H1 (cell line): ENCODE measurements around the gene CHRM4. TPM values are rescaled to one million over a fixed set of nuclear protein-coding genes. Genes with fewer than 3 reads are reported as not detected.

Source experiments
- CTCF ChIA-PET: fragments of 300-600 bp; sonication (Branson Sonifier 250); formaldehyde crosslinking; loops from one replicate; lab custom pipeline; 2021; ENCODE audit not compliant: partially characterized antibody; lab: Charles Lee
- POLR2A ChIA-PET: fragments of 300-600 bp; sonication (Branson Sonifier 250); formaldehyde crosslinking; loops from one replicate; lab custom pipeline; 2021; ENCODE audit warnings: inconsistent platforms; ENCODE audit not compliant: partially characterized antibody; lab: Charles Lee
- DNase-seq, 2 experiments: peaks; one replicate each; pipeline versions ENCODE4 v3.0.0 to v3.0.0-alpha.2; 2010 to 2022; ENCODE audit warnings: low spot score in 2 of 2, low read depth in 1 of 2, mixed read lengths in 1 of 2
- FAIRE-seq: peaks from 2 replicates; lab custom pipeline; 2011; peaks lifted over from hg19 to GRCh38; lab: Jason Lieb, UNC
- H2AFZ ChIP-seq: 2 replicates; pipeline ENCODE4 v1.8.1; 2012; ENCODE audit warnings: low read length, inconsistent platforms
- H2AK5ac ChIP-seq: 2 replicates; pipeline ENCODE4 v1.6.1; 2013; ENCODE audit warnings: low read depth, low read length
- H2BK120ac ChIP-seq: replicated peaks from 2 replicates; pipeline ENCODE3; 2013; ENCODE audit warnings: low read depth, low read length, inconsistent platforms
- H2BK12ac ChIP-seq: 2 replicates; pipeline ENCODE4 v1.6.1; 2013; ENCODE audit warnings: low read depth, low read length
- H2BK15ac ChIP-seq: 2 replicates; pipeline ENCODE4 v1.6.1; 2013; ENCODE audit warnings: low read length
- H2BK20ac ChIP-seq: 2 replicates; pipeline ENCODE4 v1.6.1; 2013; ENCODE audit warnings: low read length
- H2BK5ac ChIP-seq: 2 replicates; pipeline ENCODE4 v1.6.1; 2013; ENCODE audit warnings: low read depth, low read length
- H3K14ac ChIP-seq: 2 replicates; pipeline ENCODE4 v1.6.1; 2013; ENCODE audit warnings: inconsistent platforms; ENCODE audit not compliant: insufficient read length
- H3K18ac ChIP-seq: 2 replicates; pipeline ENCODE4 v1.6.1; 2013; ENCODE audit warnings: low read length; ENCODE audit errors: extremely low read depth
- H3K23ac ChIP-seq: 2 replicates; pipeline ENCODE4 v1.6.1; 2013; ENCODE audit warnings: inconsistent platforms; ENCODE audit not compliant: insufficient read length
- H3K23me2 ChIP-seq: 2 replicates; pipeline ENCODE4 v1.6.1; 2013; ENCODE audit warnings: low read depth, low read length
- H3K27ac ChIP-seq: 2 replicates; pipeline ENCODE4 v1.6.1; 2011; ENCODE audit warnings: low read depth, low read length, inconsistent platforms
- H3K27me3 ChIP-seq, 4 experiments: replicated peaks in 1 of 4; 1 replicate in 1 of 4; 2 replicates in 3 of 4; pipeline versions ENCODE4 v1.6.1 to v1.8.1; 2011 to 2013; ENCODE audit warnings: low read length in 3 of 4, mild to moderate bottlenecking in 3 of 4, inconsistent platforms in 2 of 4, mixed read lengths in 2 of 4, moderate library complexity in 1 of 4; ENCODE audit not compliant: control insufficient read depth in 3 of 4, insufficient read depth in 3 of 4; ENCODE audit errors: extremely low read depth in 1 of 4
- H3K36me3 ChIP-seq, 4 experiments: 2 replicates each; pipeline versions ENCODE4 v1.6.1 to v1.8.1; 2011 to 2013; ENCODE audit warnings: mild to moderate bottlenecking in 4 of 4, low read length in 3 of 4, moderate library complexity in 2 of 4, control low read depth in 1 of 4, inconsistent platforms in 1 of 4; ENCODE audit not compliant: insufficient read depth in 4 of 4, control insufficient read depth in 2 of 4
- H3K4ac ChIP-seq: replicated peaks from 2 replicates; pipeline ENCODE3; 2013; ENCODE audit warnings: low read length, low read depth, mixed read lengths, inconsistent platforms; ENCODE audit not compliant: insufficient read length
- H3K4me1 ChIP-seq, 4 experiments: replicated peaks in 1 of 4; 1 replicate in 1 of 4; 2 replicates in 3 of 4; pipeline versions ENCODE4 v1.6.1 to v1.8.1; 2011 to 2013; ENCODE audit warnings: low read length in 3 of 4, inconsistent platforms in 2 of 4, mixed read lengths in 1 of 4; ENCODE audit not compliant: insufficient read depth in 4 of 4, control insufficient read depth in 3 of 4
- H3K4me2 ChIP-seq, 2 experiments: 2 replicates each; pipeline versions ENCODE4 v1.6.1 to v1.8.1; 2011 to 2013; ENCODE audit warnings: low read depth in 2 of 2, low read length in 2 of 2, control low read depth in 1 of 2, inconsistent platforms in 1 of 2, mild to moderate bottlenecking in 1 of 2; ENCODE audit not compliant: insufficient read depth in 1 of 2
- H3K4me3 ChIP-seq, 4 experiments: fragments of 200-600, 300-600 bp in 1 of 4; sonication (generic), shearing (Covaris generic), sonication (Bioruptor Twin) in 1 of 4; 2 replicates each; pipeline versions ENCODE4 v1.5.1 to v1.8.1; 2011 to 2016; ENCODE audit warnings: low read length in 4 of 4, low read depth in 3 of 4, control low read depth in 2 of 4, inconsistent platforms in 2 of 4, mild to moderate bottlenecking in 2 of 4, mixed read lengths in 1 of 4, moderate library complexity in 1 of 4; ENCODE audit not compliant: insufficient read depth in 2 of 4; ENCODE audit errors: extremely low read depth in 1 of 4
- H3K56ac ChIP-seq: replicated peaks from 2 replicates; pipeline ENCODE3; 2013; ENCODE audit warnings: low read depth, mild to moderate bottlenecking, mixed read lengths, low read length, inconsistent platforms; ENCODE audit not compliant: insufficient read length
- H3K79me1 ChIP-seq: 2 replicates; pipeline ENCODE4 v1.6.1; 2013; ENCODE audit warnings: low read depth, low read length, control low read depth
- H3K79me2 ChIP-seq, 2 experiments: 2 replicates each; pipeline versions ENCODE4 v1.6.1 to v1.8.1; 2012 to 2013; ENCODE audit warnings: low read length in 2 of 2, mild to moderate bottlenecking in 2 of 2, inconsistent platforms in 1 of 2; ENCODE audit not compliant: insufficient read depth in 2 of 2, control insufficient read depth in 1 of 2
- H3K9ac ChIP-seq, 4 experiments: replicated peaks in 1 of 4; 1 replicate in 1 of 4; 2 replicates in 3 of 4; pipeline versions ENCODE4 v1.6.1 to v1.8.1; 2011 to 2013; ENCODE audit warnings: low read depth in 3 of 4, low read length in 3 of 4, control low read depth in 2 of 4, mild to moderate bottlenecking in 2 of 4, moderate library complexity in 2 of 4, inconsistent platforms in 1 of 4; ENCODE audit errors: extremely low read depth in 1 of 4
- H3K9me3 ChIP-seq, 2 experiments: 2 replicates each; pipeline versions ENCODE4 v1.6.1 to v1.8.1; 2012 to 2013; ENCODE audit warnings: mild to moderate bottlenecking in 2 of 2, moderate library complexity in 2 of 2, control low read depth in 1 of 2, inconsistent platforms in 1 of 2, low read depth in 1 of 2, low read length in 1 of 2, mixed read lengths in 1 of 2; ENCODE audit not compliant: insufficient read depth in 2 of 2
- H4K20me1 ChIP-seq, 2 experiments: replicated peaks in 1 of 2; 2 replicates each; pipeline versions ENCODE3 to v1.8.1; 2011 to 2013; ENCODE audit warnings: inconsistent platforms in 2 of 2, low read length in 2 of 2, mild to moderate bottlenecking in 1 of 2; ENCODE audit not compliant: insufficient read depth in 2 of 2, control insufficient read depth in 1 of 2
- H4K5ac ChIP-seq: 2 replicates; pipeline ENCODE4 v1.6.1; 2013; ENCODE audit warnings: low read length, low read depth, mixed read lengths, inconsistent platforms; ENCODE audit not compliant: insufficient read length
- H4K8ac ChIP-seq: 2 replicates; pipeline ENCODE4 v1.8.0; 2013; ENCODE audit warnings: mild to moderate bottlenecking, moderate library complexity, low read length, inconsistent platforms; ENCODE audit not compliant: insufficient read depth; ENCODE audit errors: extremely low read depth
- H4K91ac ChIP-seq: replicated peaks from 2 replicates; pipeline ENCODE3; 2013; ENCODE audit warnings: low read length, mixed read lengths, inconsistent platforms; ENCODE audit not compliant: insufficient read length
- BACH1 ChIP-seq: IDR thresholded peaks from 2 replicates; pipeline ENCODE4 v1.6.1; 2012; ENCODE audit warnings: low read length, improper control_type of control experiment
- CBX8 ChIP-seq: fragments of 300-800, 300-1000 bp; sonication (generic); IDR thresholded peaks from 2 replicates; pipeline ENCODE4 v1.7.1; 2016; ENCODE audit warnings: low read depth, low read length, borderline replicate concordance
- CHD2 ChIP-seq: IDR thresholded peaks from 2 replicates; pipeline ENCODE4 v1.6.1; 2012; ENCODE audit warnings: low read length, improper control_type of control experiment
- PHF8 ChIP-seq: fragments of 200-600 bp; sonication (generic); conservative IDR thresholded peaks from 2 replicates; pipeline ENCODE4 v1.7.1; 2012; ENCODE audit warnings: low read depth, mild to moderate bottlenecking, inconsistent platforms, low read length, moderate library complexity
- RAD21 ChIP-seq, 2 experiments: IDR thresholded peaks in 1 of 2; conservative IDR thresholded peaks in 1 of 2; 2 replicates each; pipeline ENCODE4 v1.6.1; 2011; ENCODE audit warnings: low read depth in 2 of 2, low read length in 2 of 2, improper control_type of control experiment in 1 of 2, inconsistent platforms in 1 of 2, mild to moderate bottlenecking in 1 of 2, moderate library complexity in 1 of 2
- RBBP5 ChIP-seq: IDR thresholded peaks from 2 replicates; pipeline ENCODE4 v1.7.1; 2012; ENCODE audit warnings: low read depth, mild to moderate bottlenecking, inconsistent platforms, low read length, moderate library complexity, borderline replicate concordance
- SIX5 ChIP-seq: IDR thresholded peaks from 2 replicates; pipeline ENCODE4 v1.6.1; 2011; ENCODE audit warnings: mild to moderate bottlenecking, low read depth, low read length
- SP2 ChIP-seq: IDR thresholded peaks from 2 replicates; pipeline ENCODE4 v1.6.1; 2012; ENCODE audit warnings: mild to moderate bottlenecking, low read length, inconsistent platforms
- SUZ12 ChIP-seq: fragments of 200-600 bp; sonication (generic); IDR thresholded peaks from 2 replicates; pipeline ENCODE4 v1.6.1; 2012; ENCODE audit warnings: mild to moderate bottlenecking, inconsistent platforms, low read length, moderate library complexity, mixed read lengths
- TEAD4 ChIP-seq: IDR thresholded peaks from 2 replicates; pipeline ENCODE4 v1.6.1; 2012; ENCODE audit warnings: low read depth, low read length, inconsistent platforms, mixed read lengths
- WGBS, 2 experiments: shearing (Covaris generic) in 1 of 2; methylation state at CpG; one replicate each; pipeline versions ENCODE4 v1.1.6 to v1.1.7; 2013 to 2015; ENCODE audit warnings: low lambda C conversion rate in 2 of 2, mixed read lengths in 2 of 2, inconsistent platforms in 1 of 2, low coverage in 1 of 2, missing lambda C conversion rate in 1 of 2; ENCODE audit not compliant: insufficient replicate concordance in 2 of 2, insufficient coverage in 1 of 2, insufficient read length in 1 of 2; ENCODE audit errors: extremely low coverage in 1 of 2, missing lambda C conversion rate in 1 of 2; 5-methylcytosine and 5-hydroxymethylcytosine counted together
- polyA plus RNA-seq, 7 experiments: library from polyadenylated mRNA; depleted of rRNA in 3 of 7; stranded (reverse) in 5 of 7; unstranded in 2 of 7; fragments of >200 nt in 5 of 7; fragments of 200-250 nt in 2 of 7; gene quantifications; 1 replicate in 5 of 7; 2 replicates in 1 of 7; 4 replicates in 1 of 7; pipeline versions ENCODE4 v1.2.1 to v1.2.3, GENCODE V29; 2011 to 2013; ENCODE audit warnings: missing spikeins in 2 of 7, mixed read lengths in 2 of 7
- total RNA-seq: library from RNA; stranded (reverse); fragmentation: NEBNext Ultra II Directional; extraction: Animal tissue kit (Norgen Biotek cat#: 25700); gene quantifications from 2 replicates; pipeline ENCODE4 v1.2.1, GENCODE V29; 2021
- TF ChIP-seq, protein P1 (sequence below): IDR thresholded peaks from 2 replicates; pipeline ENCODE4 v1.6.1; 2012; ENCODE audit warnings: inconsistent platforms

The CHRM4 gene
- total and polyA plus RNA-seq, 2 of the 8 experiments (the other 6 are each of a cell fraction or from before 2014, with no cell fraction given): 1.1 to 1.3 TPM

DNA sequence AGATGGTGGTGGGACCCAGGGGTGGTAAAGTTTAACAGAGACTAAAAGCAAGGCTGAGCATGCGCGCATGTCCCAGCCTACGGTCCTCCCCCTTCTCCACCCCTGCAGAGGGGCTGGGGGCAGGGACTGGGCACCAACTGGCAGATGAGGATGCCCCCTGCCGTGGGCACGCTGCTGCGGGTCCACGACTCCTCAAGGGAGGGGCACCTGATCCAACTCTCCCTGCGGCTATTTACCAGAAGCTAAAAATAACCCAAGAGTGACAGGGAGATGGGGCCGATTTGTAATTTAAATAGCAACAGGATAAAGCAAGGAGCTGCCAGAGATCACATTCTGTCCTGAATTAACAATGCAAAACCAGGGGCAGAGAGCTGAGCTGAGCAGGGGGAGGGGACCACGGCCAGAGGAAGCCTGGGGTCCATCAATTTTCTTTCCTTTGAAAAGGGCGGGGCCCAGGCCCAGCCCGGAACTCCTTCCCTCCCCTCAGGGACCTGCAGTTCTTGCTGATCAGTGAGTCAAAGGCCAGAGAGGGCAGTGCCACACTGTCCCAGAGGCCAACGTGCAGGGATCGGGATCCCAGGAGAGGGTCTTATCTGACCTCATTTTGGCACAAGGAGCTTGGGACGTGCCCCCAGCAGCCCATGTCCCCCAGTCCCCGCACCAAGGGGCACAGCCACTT is 52.4 kb downstream of the CHRM4 start:
- H4K20me1 ChIP-seq: no peaks in the 10 kb centered on the region
- POLR2A ChIA-PET: interaction anchor here (0.7 to 3.4 kb wide), 17 partner anchors 9 to 215 kb away, joined by 3 to 21 read pairs (median 4); partner anchors contain the start of gene DGKZ
- peak overlapping the region; percentile 15 for H3K4ac ChIP-seq
- H3K4me1 ChIP-seq: peaks cover 34 to 59% (median 53%) of the 10 kb centered on the region in 4 experiments
- CTCF ChIA-PET: interaction anchor here (0.9 to 44.5 kb wide), 15 partner anchors 3 to 96 kb away, joined by 3 to 1004 read pairs (median 6); partner anchors contain the start of genes DGKZ and MDK
- no peak overlapping the region for H2AFZ ChIP-seq
- peak overlapping the region in 3 of 4 experiments; percentile 10 to 46 (median 29); a peak in 7 of 8 replicates for H3K4me3 ChIP-seq
- no peak overlapping the region for H3K14ac ChIP-seq
- H3K4me2 ChIP-seq: peak overlapping the region; percentile 55 to 68
- FAIRE-seq (peak; percentile 96), DNase-seq (peak; percentile 87 to 91)
- H3K79me2 ChIP-seq: no peaks in the 10 kb centered on the region
- H3K23me2 ChIP-seq: no peaks in the 10 kb centered on the region; the same call in 1 of the 2 replicates
- H2BK12ac ChIP-seq: peak overlapping the region; percentile 99
- peak overlapping the region; percentile 93; the same call in 1 of the 2 replicates for H2BK15ac ChIP-seq
- peak overlapping the region; percentile 69 for H4K8ac ChIP-seq
- peak overlapping the region; percentile 0 for H3K56ac ChIP-seq
- H4K91ac ChIP-seq: peak overlapping the region; percentile 84
- no peaks in the 10 kb centered on the region for H3K9me3 ChIP-seq
- H2BK5ac ChIP-seq: peak overlapping the region; percentile 92
- peak overlapping the region; percentile 77 for H3K27ac ChIP-seq
- 6% methylated on average over 15 of the region's 16 CpGs; no CpG with 5 or more reads in 1 of the 2 experiments for WGBS, 2 experiments
- peak overlapping the region; percentile 87 for H4K5ac ChIP-seq
- peak overlapping the region in 3 of 4 experiments; percentile 3 to 25 (median 13); a peak in 3 of 7 replicates for H3K9ac ChIP-seq
- H3K23ac ChIP-seq: no peak overlapping the region
- 0 out of 2 replicates have a peak, but pooled peaks cover 3% of the 10 kb centered on the region for H3K79me1 ChIP-seq
- H2AK5ac ChIP-seq: peak overlapping the region; percentile 60; the same call in 1 of the 2 replicates
- H3K18ac ChIP-seq: peak overlapping the region; percentile 97
- H3K36me3 ChIP-seq: no peaks in the 10 kb centered on the region
- peak overlapping the region; percentile 60 for H2BK120ac ChIP-seq
- H3K27me3 ChIP-seq: peaks cover under 1 to 5% (median 5%) of the 10 kb centered on the region in 4 experiments; a peak in 6 of 7 replicates
- H2BK20ac ChIP-seq: peak overlapping the region; percentile 83
- TF ChIP-seq SIX5 (no peak), TEAD4 (peak; percentile 70), CHD2 (peak; percentile 65; the same call in 1 of the 2 replicates), SP2 (no peak), SUZ12 (no peak), PHF8 (no peak), BACH1 (no peak; the same call in 1 of the 2 replicates), CBX8 (no peak), RAD21 (IDR thresholded peaks at IDR 0.05 in 1 of 2, conservative IDR thresholded peaks at IDR 0.05 in 1 of 2; ENCODE audit: low read depth in 2 of 2, low read length in 2 of 2) (no peak; a peak in 1 of 4 replicates), RBBP5 (peak; percentile 89; the same call in 1 of the 2 replicates)
- TF ChIP-seq, protein P1, sequence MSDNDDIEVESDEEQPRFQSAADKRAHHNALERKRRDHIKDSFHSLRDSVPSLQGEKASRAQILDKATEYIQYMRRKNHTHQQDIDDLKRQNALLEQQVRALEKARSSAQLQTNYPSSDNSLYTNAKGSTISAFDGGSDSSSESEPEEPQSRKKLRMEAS: peak; percentile 87
